ENCODE results near the gene SCAPER.

The SCAPER gene

GRCh38 chr15:76321171-76321570 is 584.0 kb downstream of the SCAPER start:
- TF ChIP-seq FOXP2 (optimal IDR thresholded peaks at IDR 0.05; ENCODE audit: borderline replicate concordance, extremely low read depth, extremely low read length, insufficient read depth) (no peak), TAF1 (IDR thresholded peaks at IDR 0.05; ENCODE audit: borderline replicate concordance, insufficient read depth, low read length) (no peak), REST (IDR thresholded peaks at IDR 0.05; ENCODE audit: insufficient read depth in 1 of 2, low read depth in 2 of 2, low read length in 2 of 2) (no peak), SIN3A (IDR thresholded peaks at IDR 0.05; ENCODE audit: borderline replicate concordance, insufficient read depth, low read length) (no peak), POLR2AphosphoS5 (IDR thresholded peaks at IDR 0.05; ENCODE audit: low read depth, low read length) (no peak)

GRCh38 chr15:76320012-76320411 is 585.1 kb downstream of the SCAPER start:
- TF ChIP-seq SIN3A (IDR thresholded peaks at IDR 0.05; ENCODE audit: borderline replicate concordance, insufficient read depth, low read length): no peak
- TF ChIP-seq POLR2AphosphoS5 (IDR thresholded peaks at IDR 0.05; ENCODE audit: low read depth, low read length): no peak
- no peak for TF ChIP-seq REST (IDR thresholded peaks at IDR 0.05; ENCODE audit: insufficient read depth in 1 of 2, low read depth in 2 of 2, low read length in 2 of 2)
- TF ChIP-seq FOXP2 (optimal IDR thresholded peaks at IDR 0.05; ENCODE audit: borderline replicate concordance, extremely low read depth, extremely low read length, insufficient read depth): no peak
- TF ChIP-seq TAF1 (IDR thresholded peaks at IDR 0.05; ENCODE audit: borderline replicate concordance, insufficient read depth, low read length): no peak

- no peak for TF ChIP-seq POLR2AphosphoS5 (IDR thresholded peaks at IDR 0.05; ENCODE audit: low read depth, low read length)
- no peak for TF ChIP-seq SIN3A (IDR thresholded peaks at IDR 0.05; ENCODE audit: borderline replicate concordance, insufficient read depth, low read length)
- TF ChIP-seq FOXP2 (optimal IDR thresholded peaks at IDR 0.05; ENCODE audit: borderline replicate concordance, extremely low read depth, extremely low read length, insufficient read depth): no peak
Observed at GRCh38 chr15:76313731-76314130, 591.4 kb downstream of the SCAPER start.

- TF ChIP-seq POLR2AphosphoS5 (IDR thresholded peaks at IDR 0.05; ENCODE audit: low read depth, low read length): no peak
- TF ChIP-seq FOXP2 (optimal IDR thresholded peaks at IDR 0.05; ENCODE audit: borderline replicate concordance, extremely low read depth, extremely low read length, insufficient read depth): no peak
- TF ChIP-seq SIN3A (IDR thresholded peaks at IDR 0.05; ENCODE audit: borderline replicate concordance, insufficient read depth, low read length): no peak
- no peak for TF ChIP-seq REST (IDR thresholded peaks at IDR 0.05; ENCODE audit: insufficient read depth in 1 of 2, low read depth in 2 of 2, low read length in 2 of 2)
- TF ChIP-seq TAF1 (IDR thresholded peaks at IDR 0.05; ENCODE audit: borderline replicate concordance, insufficient read depth, low read length): no peak
Observed at GRCh38 chr15:76312540-76313174, 592.5 kb downstream of the SCAPER start.

GRCh38 chr15:76311100-76311953 is 593.8 kb downstream of the SCAPER start, which contains the start of gene ETFA:
Gene ETFA (minus strand): TSS chr15:76311469. CDS start chr15:76311388, 81 bp downstream.
- TF ChIP-seq REST (IDR thresholded peaks at IDR 0.05; ENCODE audit: insufficient read depth in 1 of 2, low read depth in 2 of 2, low read length in 2 of 2): peak in 1 of 2 experiments; percentile 56; a peak in 2 of 4 replicates
- peak; percentile 82 for TF ChIP-seq FOXP2 (optimal IDR thresholded peaks at IDR 0.05; ENCODE audit: borderline replicate concordance, extremely low read depth, extremely low read length, insufficient read depth)
- no peak; the same call in 1 of the 2 replicates for TF ChIP-seq SIN3A (IDR thresholded peaks at IDR 0.05; ENCODE audit: borderline replicate concordance, insufficient read depth, low read length)
- TF ChIP-seq TAF1 (IDR thresholded peaks at IDR 0.05; ENCODE audit: borderline replicate concordance, insufficient read depth, low read length): peak; percentile 94; the same call in 1 of the 2 replicates
- TF ChIP-seq POLR2AphosphoS5 (IDR thresholded peaks at IDR 0.05; ENCODE audit: low read depth, low read length): peak; percentile 98

Measured in PFSK-1 (cell line).